ENCODE results near the gene DCTN4.

DCTN4 gene

DNA sequence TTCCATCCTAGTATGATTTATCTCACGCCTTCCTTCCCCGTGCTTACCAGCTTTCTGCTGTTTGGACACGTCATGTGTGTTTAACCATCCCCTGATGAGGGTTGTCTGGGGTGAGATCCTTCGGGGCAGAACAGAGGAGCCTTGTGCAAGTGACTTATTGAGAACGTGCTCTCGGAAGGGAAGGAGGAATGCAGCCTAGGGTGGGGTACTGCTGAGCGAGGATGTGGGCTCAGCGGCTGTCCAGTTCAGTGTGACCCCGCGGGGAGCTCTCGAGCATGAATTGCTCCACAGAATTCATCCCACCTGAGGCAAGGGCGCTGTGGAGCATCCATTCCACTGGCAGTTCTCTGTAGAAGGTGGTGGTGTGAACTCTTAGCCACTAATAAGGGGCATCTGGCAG lies 93.8 kb downstream of the DCTN4 start:
- no peak for DNase-seq

DNA sequence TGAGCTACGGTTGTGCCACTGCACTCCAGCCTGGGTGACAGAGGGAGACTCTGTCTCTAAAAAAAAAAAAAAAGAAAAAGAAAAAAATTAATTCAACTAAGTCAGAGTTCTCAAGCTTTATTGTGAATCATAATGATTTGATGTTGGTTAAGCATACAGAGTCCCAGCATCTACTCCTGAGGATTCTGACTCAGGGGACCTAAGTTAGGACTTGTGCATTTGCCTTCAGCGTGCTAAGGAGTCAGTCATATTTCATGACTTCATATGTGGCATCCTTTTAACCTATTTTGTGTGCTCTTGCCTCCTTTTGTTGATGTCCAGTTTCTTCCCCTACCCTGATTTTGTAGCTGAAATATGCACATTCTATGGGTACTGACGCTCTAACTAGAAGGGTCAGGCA lies 94.9 kb downstream of the DCTN4 start:
- no peak for DNase-seq

DNA sequence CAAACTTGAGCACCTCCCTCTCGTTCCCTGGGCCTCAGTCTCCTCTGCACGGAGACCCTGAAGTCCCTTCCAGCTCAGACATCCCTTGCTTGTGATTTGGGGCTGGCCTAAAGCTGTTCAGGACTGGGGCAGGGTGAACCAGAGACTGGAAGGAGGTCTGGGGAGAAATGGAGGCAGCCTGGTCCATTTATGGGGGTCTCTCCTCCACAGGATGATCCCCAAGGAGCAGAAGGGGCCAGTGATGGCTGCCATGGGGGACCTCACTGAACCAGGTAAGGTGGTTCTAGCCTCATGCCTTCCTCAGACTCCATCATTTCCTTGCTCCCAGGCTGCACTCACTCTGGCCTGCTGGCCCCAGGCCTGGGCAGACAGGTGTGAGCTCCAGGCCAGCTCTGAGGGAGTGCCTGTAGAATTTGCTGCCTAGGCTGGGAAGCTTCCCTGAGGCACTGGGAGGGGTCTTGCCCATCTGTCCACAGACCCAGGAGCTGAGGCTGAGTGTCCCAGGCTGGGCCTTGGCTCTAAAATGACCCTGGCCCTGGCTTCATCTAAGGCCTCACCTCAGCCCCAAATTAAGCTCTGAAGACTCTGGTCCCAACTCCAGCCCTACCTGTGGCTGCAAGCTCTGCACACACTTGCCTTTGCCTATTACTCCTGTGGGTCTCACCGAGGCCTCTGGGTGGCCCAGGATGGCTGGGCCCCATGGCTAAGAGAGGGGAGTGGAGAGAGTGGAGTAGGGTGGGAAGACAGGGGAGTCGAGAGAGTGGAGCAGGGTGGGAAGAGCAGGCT lies 95.9 kb downstream of the DCTN4 start:
- DNase-seq, result no peak

DNA sequence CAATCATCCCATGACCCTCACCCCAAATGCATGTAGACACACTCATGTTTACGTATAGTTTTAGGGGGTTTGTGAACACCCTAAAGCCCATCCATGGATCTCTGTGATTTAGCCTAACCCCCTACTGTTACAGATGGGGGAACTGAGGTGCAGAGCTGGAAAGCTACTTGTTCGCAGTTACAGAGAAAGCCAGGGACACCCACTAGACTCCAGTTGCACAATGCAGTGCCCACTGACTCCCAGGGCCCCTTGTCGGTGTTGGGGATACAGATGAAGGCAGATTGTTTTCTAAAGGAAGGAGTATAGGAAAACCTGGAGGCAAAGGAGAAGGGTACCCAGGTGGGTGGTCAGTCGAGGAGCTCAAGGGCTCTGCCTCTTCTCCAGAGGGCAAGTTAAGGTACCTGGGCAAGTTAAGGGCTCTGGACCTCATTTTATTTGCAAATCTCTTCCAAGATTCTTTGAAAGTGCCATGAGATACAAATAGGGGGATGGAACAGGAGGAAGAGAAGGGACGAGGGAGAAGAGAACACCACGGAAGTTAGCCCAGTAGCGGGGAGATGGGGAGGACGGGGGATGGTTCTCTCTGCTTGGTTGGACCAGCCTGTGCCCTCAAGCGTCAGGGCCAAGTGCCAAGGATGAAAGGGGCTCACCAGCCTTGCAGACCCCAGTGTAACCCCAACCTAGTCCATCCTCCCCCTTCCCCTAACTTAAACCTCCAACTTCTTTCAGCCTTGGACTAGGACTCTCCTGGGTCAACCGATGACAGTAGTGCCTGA lies 96.8 kb downstream of the DCTN4 start:
- no peak for DNase-seq

DNA sequence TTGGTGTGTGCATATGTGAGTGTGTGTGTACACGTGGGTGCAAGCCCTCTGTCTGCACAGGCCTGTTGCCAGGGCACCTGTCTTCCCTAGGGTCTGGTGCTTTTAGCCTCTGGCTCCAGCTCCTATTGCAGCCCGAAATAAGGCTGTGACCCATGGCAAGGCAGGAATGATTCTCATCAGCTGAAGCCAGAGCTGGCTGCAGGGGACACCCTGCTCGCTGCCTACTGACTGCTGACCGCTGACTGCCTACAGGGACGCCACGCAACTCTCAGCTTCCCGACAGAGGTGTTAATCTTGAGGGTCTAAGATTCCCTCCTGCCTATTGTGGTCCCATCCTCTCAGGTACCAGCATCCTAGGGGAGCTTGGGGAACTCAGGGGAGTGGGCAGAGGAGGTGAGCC lies 97.7 kb downstream of the DCTN4 start, which contains the start of gene MYOZ3:
Gene MYOZ3, plus strand, starts transcription at position 166 of the 400 bp plus-strand sequence. CDS start 1,691 bp downstream, outside the sequence.
- DNase-seq, result no peak

DNA sequence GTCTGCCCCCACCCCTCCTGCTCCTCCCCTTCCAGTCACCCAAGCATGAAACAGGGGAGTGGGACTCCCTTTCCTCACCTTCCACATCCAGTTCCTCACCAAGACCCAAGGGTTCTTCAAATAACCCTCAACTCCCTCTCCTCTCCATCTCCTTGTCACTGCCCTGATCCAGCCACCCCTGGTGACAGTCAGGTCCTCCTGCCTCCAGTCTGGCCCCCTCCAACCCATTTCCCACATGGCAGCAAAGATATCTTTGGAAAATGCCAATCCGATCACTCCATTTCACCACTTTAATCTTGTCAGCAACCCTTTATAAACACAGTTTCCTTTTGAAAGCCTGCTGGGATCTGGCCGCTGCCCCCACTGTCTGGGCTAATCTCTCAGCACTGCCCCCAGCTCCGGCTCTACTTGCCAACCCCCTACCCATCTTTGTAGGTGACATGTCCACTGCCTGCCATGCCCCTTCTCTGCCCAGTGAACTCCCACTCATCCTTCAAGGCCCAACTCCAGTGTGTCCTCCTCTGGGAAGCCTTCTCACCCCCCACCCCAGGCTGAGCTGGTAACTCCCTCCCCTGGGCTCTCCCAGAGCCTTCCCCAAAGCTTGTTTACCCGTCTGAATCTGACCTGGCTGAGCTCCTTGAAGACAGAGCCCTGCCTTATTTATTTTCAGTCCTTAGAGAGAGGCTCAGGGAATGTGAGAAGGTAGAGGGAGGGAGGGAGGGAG lies 98.5 kb downstream of the DCTN4 start:
- DNase-seq, result no peak

DNA sequence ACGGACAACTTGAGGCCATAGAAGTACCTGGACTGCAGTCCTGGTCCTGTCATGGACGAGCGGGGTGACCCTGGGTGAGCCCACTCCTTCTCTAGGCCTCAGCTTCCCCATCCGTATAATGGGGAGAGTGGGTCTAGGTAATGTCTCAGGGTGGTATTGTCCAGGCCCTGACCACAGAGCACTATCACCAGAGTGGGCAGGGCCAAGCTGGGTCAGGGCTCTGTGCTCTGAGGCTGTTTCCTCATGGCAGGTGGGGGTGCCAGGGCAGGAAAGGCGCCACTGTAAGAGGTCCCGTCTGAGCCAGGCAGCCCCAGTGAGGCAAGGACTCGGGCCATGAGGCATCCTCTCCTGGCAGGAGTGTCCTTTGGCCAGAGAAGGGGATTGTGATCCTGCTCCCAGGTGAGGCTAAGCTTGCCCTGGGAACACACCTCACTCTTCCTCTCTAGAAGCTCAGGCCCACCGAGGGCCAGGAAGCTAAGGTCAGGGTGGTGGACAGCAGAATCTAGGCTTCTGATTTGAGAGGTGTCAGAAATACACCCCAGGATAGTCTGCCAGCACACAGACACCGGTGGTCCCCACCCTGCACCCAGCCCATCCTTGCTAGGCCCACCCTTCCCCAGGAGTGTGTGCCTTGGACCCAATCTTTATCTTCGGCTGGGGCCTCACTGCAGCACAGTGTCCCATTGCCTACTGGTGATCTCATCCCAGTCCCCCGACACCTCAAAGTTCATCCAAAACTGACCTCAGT lies 99.3 kb downstream of the DCTN4 start:
- DNase-seq, result no peak

DNA sequence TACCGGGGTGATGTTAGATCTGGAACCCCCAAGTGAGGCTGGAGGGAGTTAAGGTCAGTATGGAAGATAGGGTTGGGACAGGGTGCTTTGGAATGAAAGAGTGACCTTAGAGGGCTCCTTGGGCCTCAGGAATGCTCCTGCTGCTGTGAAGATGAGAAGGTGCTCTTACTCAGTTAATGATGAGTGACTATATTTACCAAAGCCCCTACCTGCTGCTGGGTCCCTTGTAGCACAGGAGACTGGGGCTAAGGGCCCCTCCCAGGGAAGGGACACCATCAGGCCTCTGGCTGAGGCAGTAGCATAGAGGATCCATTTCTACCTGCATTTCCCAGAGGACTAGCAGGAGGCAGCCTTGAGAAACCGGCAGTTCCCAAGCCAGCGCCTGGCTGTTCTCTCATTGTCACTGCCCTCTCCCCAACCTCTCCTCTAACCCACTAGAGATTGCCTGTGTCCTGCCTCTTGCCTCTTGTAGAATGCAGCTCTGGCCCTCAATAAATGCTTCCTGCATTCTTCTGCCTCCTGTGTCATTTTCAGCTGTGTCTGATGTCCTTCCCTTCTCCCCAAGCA lies 100.0 kb downstream of the DCTN4 start:
- DNase-seq, result no peak

Data from midbrain (tissue), 1 donor.